HCT116 (cell line): Measurements from ENCODE around the gene GABRP. TPM values are rescaled to one million over a fixed set of nuclear protein-coding genes. Genes with fewer than 3 reads are reported as not detected.

ENCODE experiments used
- ATAC-seq: fragments of 200-7000 bp; cut with Tn5 transposase; 2 replicates; pipeline ENCODE4 v1.9.1; 2020; ENCODE audit warnings: mild to moderate bottlenecking, moderate library complexity
- BruUV-seq: library from RNA; stranded (reverse); fragments of 400-500 nt; replicated peaks from 2 replicates; lab custom pipeline; 2021; lab: Mats Ljungman, UMichigan
- CTCF ChIA-PET: fragments of 300-600 bp; sonication (Branson Sonifier 250); formaldehyde crosslinking; loops from one replicate; lab custom pipeline; 2021; ENCODE audit warnings: antibody characterized with exemption; lab: Charles Lee
- POLR2A ChIA-PET: fragments of 300-600, 350-600 bp; sonication (Branson Sonifier 250); formaldehyde crosslinking; loops from one replicate; lab custom pipeline; 2021; ENCODE audit warnings: antibody characterized with exemption; lab: Charles Lee
- RAD21 ChIA-PET, 2 experiments: fragments of 300-600 bp; sonication (Branson Sonifier 250); formaldehyde crosslinking; loops; one replicate each; lab custom pipeline; 2023; ENCODE audit warnings: low total read pairs in 2 of 2; ENCODE audit not compliant: uncharacterized antibody in 2 of 2, unreplicated experiment in 2 of 2, low non-redundant PET in 1 of 2; lab: Charles Lee
- DNase-seq: peaks from one replicate; pipeline ENCODE4 v3.0.0-alpha.2; 2010; ENCODE audit warnings: low read depth, low spot score
- H2AFZ ChIP-seq: fragments of 200-600 bp; shearing (Covaris generic), sonication (generic); 2 replicates; pipeline ENCODE4 v1.6.1; 2017; ENCODE audit warnings: low read depth, mixed run types, mixed read lengths, antibody characterized with exemption, low read length; ENCODE audit not compliant: poor library complexity, severe bottlenecking
- H3K27ac ChIP-seq: 2 replicates; pipeline ENCODE4 v1.5.1; 2012; ENCODE audit warnings: low read depth, low read length
- H3K27me3 ChIP-seq: fragments of 200-600 bp; sonication (generic); 2 replicates; pipeline ENCODE4 v1.6.1; 2016; ENCODE audit warnings: mixed run types, low read length, mixed read lengths; ENCODE audit not compliant: insufficient read depth
- H3K36me3 ChIP-seq, 2 experiments: fragments of 200-500 bp in 1 of 2; fragments of 200-600 bp in 1 of 2; sonication (Bioruptor generic) in 1 of 2; sonication (generic) in 1 of 2; 2 replicates each; pipeline versions ENCODE4 v1.5.1 to v1.6.1; 2014 to 2016; ENCODE audit warnings: low read length in 2 of 2, inconsistent platforms in 1 of 2, mixed read lengths in 1 of 2, mixed run types in 1 of 2; ENCODE audit not compliant: insufficient read depth in 2 of 2, control insufficient read depth in 1 of 2
- H3K4me1 ChIP-seq, 2 experiments: fragments of 200-600 bp in 1 of 2; sonication (generic) in 1 of 2; 2 replicates each; pipeline versions ENCODE4 v1.5.1 to v1.6.1; 2012 to 2017; ENCODE audit warnings: low read length in 2 of 2, inconsistent platforms in 1 of 2, mild to moderate bottlenecking in 1 of 2, mixed read lengths in 1 of 2, mixed run types in 1 of 2, moderate library complexity in 1 of 2; ENCODE audit not compliant: insufficient read depth in 2 of 2, control insufficient read depth in 1 of 2
- H3K4me2 ChIP-seq: fragments of 200-600 bp; sonication (generic); 2 replicates; pipeline ENCODE4 v1.6.1; 2017; ENCODE audit warnings: mixed run types, low read length, mixed read lengths
- H3K4me3 ChIP-seq, 2 experiments: fragments of 200-600 bp in 1 of 2; sonication (generic) in 1 of 2; replicated peaks in 1 of 2; 2 replicates each; pipeline ENCODE4 v1.5.1; 2011 to 2016; ENCODE audit warnings: low read length in 2 of 2, control low read depth in 1 of 2, low read depth in 1 of 2, mild to moderate bottlenecking in 1 of 2, mixed read lengths in 1 of 2, mixed run types in 1 of 2
- H3K79me2 ChIP-seq: fragments of 200-600 bp; sonication (generic); 2 replicates; pipeline ENCODE4 v1.6.1; 2017; ENCODE audit warnings: mild to moderate bottlenecking, mixed run types, low read length, moderate library complexity, mixed read lengths; ENCODE audit not compliant: insufficient read depth
- H3K9ac ChIP-seq: fragments of 200-600 bp; sonication (generic); 2 replicates; pipeline ENCODE4 v1.6.1; 2016; ENCODE audit warnings: low read length, mixed read lengths
- H3K9me2 ChIP-seq: fragments of 200-600 bp; sonication (generic), shearing (Covaris generic); 2 replicates; pipeline ENCODE4 v1.6.1; 2017; ENCODE audit warnings: mixed run types, mild to moderate bottlenecking, moderate library complexity; ENCODE audit not compliant: insufficient read depth
- H3K9me3 ChIP-seq, 2 experiments: fragments of 200-500 bp in 1 of 2; fragments of 200-600 bp in 1 of 2; sonication (Bioruptor generic) in 1 of 2; sonication (generic) in 1 of 2; 2 replicates each; pipeline ENCODE4 v1.6.1; 2014 to 2017; ENCODE audit warnings: low read length in 2 of 2, mixed read lengths in 2 of 2, inconsistent platforms in 1 of 2, low read depth in 1 of 2, mild to moderate bottlenecking in 1 of 2, mixed run types in 1 of 2, moderate library complexity in 1 of 2; ENCODE audit not compliant: control insufficient read depth in 1 of 2, insufficient read depth in 1 of 2
- H4K20me1 ChIP-seq: fragments of 200-600 bp; sonication (generic), shearing (Covaris generic); 2 replicates; pipeline ENCODE4 v1.6.1; 2017; ENCODE audit warnings: mixed run types, mild to moderate bottlenecking, moderate library complexity; ENCODE audit not compliant: insufficient read depth
- CBX3 ChIP-seq: IDR thresholded peaks from 2 replicates; pipeline ENCODE4 v1.6.1; 2012; ENCODE audit warnings: low read depth
- EGR1 ChIP-seq: IDR thresholded peaks from 2 replicates; pipeline ENCODE4 v1.6.1; 2012; ENCODE audit warnings: low read depth
- EZH2 ChIP-seq: fragments of 200-600 bp; sonication (generic); IDR thresholded peaks from 2 replicates; pipeline ENCODE4 v1.6.1; 2017; ENCODE audit warnings: antibody characterized with exemption, mixed run types
- FOSL1 ChIP-seq: IDR thresholded peaks from 2 replicates; pipeline ENCODE4 v1.6.1; 2012; ENCODE audit warnings: low read depth
- POLR2A ChIP-seq: IDR thresholded peaks from 2 replicates; pipeline ENCODE4 v1.7.0; 2011; ENCODE audit warnings: borderline replicate concordance; ENCODE audit not compliant: insufficient read depth, insufficient read length; ENCODE audit errors: extremely low read depth
- RAD21 ChIP-seq: IDR thresholded peaks from 2 replicates; pipeline ENCODE4 v1.6.1; 2012; ENCODE audit warnings: low read depth, mild to moderate bottlenecking
- SP1 ChIP-seq: IDR thresholded peaks from 2 replicates; pipeline ENCODE4 v1.6.1; 2012; ENCODE audit warnings: low read depth
- TCF7L2 ChIP-seq: IDR thresholded peaks from 2 replicates; pipeline ENCODE4 v1.7.0; 2011; ENCODE audit warnings: borderline replicate concordance, inconsistent platforms; ENCODE audit not compliant: insufficient read depth, insufficient read length; ENCODE audit errors: extremely low read depth
- intact Hi-C: fragments of 100-400 bp; cut with micrococcal nuclease; formaldehyde crosslinking; loops from 2 replicates; pipeline ENCODE4 v1.10.0; 2022
- total RNA-seq: library from RNA; stranded (reverse); gene quantifications from one replicate; pipeline ENCODE4 v1.2.1, GENCODE V29; 2021; ENCODE audit not compliant: unreplicated experiment

GABRP gene
- total RNA-seq, 1 experiment from 2014 or later = not detected

GRCh38 chr5:170787216-170787615, 3.7 kb downstream of the GABRP start:
- Histone ChIP-seq H3K36me3 (no peaks in the 10 kb centered on the region), H3K79me2 (no peaks in the 10 kb centered on the region), H3K9me2 (no peaks in the 10 kb centered on the region), H3K27me3 (no peaks in the 10 kb centered on the region), H4K20me1 (no peaks in the 10 kb centered on the region; the same call in 1 of the 2 replicates), H3K27ac (no peak overlapping the region), H2AFZ (no peak overlapping the region), H3K4me2 (no peak overlapping the region), H3K4me1 (no peaks in the 10 kb centered on the region)
- ATAC-seq (no peak), DNase-seq (no peak)
- ChIA-PET POLR2A (no interaction called here), RAD21 (no interaction called here), CTCF (no interaction called here)
- no TSS peak for BruUV-seq
- TF ChIP-seq FOSL1 (no peak), EZH2 (no peak), EGR1 (no peak), SP1 (no peak), TCF7L2 (no peak), RAD21 (no peak)
- TF ChIP-seq, all 23 proteins: peak for 0
- H3K9ac ChIP-seq = no peak overlapping the region
- intact Hi-C loops = no loop called here
- H3K9me3 ChIP-seq = no peaks in the 10 kb centered on the region
- H3K4me3 ChIP-seq = no peak overlapping the region

- H3K9ac ChIP-seq = no peak overlapping the region
- no peaks in the 10 kb centered on the region for H3K79me2 ChIP-seq
- no TSS peak for BruUV-seq
- no peak overlapping the region for H2AFZ ChIP-seq
- RAD21 ChIA-PET = no interaction called here
- H3K4me3 ChIP-seq = no peak overlapping the region
- intact Hi-C loops = no loop called here
- no peaks in the 10 kb centered on the region for H3K9me2 ChIP-seq
- ATAC-seq = no peak
- TF ChIP-seq POLR2A (no peak), CBX3 (no peak)
- TF ChIP-seq, all 23 proteins: peak for 0
- Histone ChIP-seq H3K4me2 (no peak overlapping the region), H4K20me1 (no peaks in the 10 kb centered on the region; the same call in 1 of the 2 replicates), H3K36me3 (no peaks in the 10 kb centered on the region), H3K27ac (no peak overlapping the region), H3K9me3 (no peaks in the 10 kb centered on the region), H3K4me1 (no peaks in the 10 kb centered on the region), H3K27me3 (0 out of 2 replicates have a peak, but pooled peaks cover 4% of the 10 kb centered on the region)
- ChIA-PET POLR2A (no interaction called here), CTCF (no interaction called here)
- DNase-seq = no peak
These were observed 5.2 kb downstream of the GABRP start for GRCh38 chr5:170788626-170789304.
